T-helper 17 cell (primary cell): ENCODE data around the gene STOML3. TPM values are rescaled to one million over a fixed set of nuclear protein-coding genes. Genes with fewer than 3 reads are reported as not detected.
"Not testable (repeated sequence)": the region's sequence is repeated elsewhere in the genome, so short reads cannot be mapped to it uniquely, and the experiment has no call there.

Experiments used
- ATAC-seq: fragments of 150-1000 bp; cut with Tn5 transposase; 2 replicates; pipeline ENCODE4 v1.10.0; 2021; ENCODE audit warnings: mild to moderate bottlenecking, moderate library complexity
- DNase-seq, 3 donors: peaks; one replicate each; pipeline versions ENCODE4 v3.0.0 to v3.0.0-alpha.2; 2020 to 2021
- H3K9me3 ChIP-seq: one replicate; pipeline ENCODE4 v1.7.0; 2013; ENCODE audit warnings: low read length, mild to moderate bottlenecking; ENCODE audit not compliant: control insufficient read depth, poor library complexity, severe bottlenecking
- H3K27ac Mint-ChIP-seq: one replicate; pipeline ENCODE4 v1.8.0; 2022; ENCODE audit warnings: mild to moderate bottlenecking, moderate library complexity, mixed read lengths
- H3K27me3 Mint-ChIP-seq: one replicate; pipeline ENCODE4 v1.8.0; 2022; ENCODE audit warnings: mixed read lengths
- H3K36me3 Mint-ChIP-seq: one replicate; pipeline ENCODE4 v1.8.0; 2022; ENCODE audit warnings: low read depth, mixed read lengths
- H3K4me1 Mint-ChIP-seq: one replicate; pipeline ENCODE4 v1.8.0; 2022; ENCODE audit warnings: mild to moderate bottlenecking, mixed read lengths
- H3K4me3 Mint-ChIP-seq: one replicate; pipeline ENCODE4 v1.8.0; 2022; ENCODE audit warnings: mild to moderate bottlenecking, moderate library complexity, mixed read lengths
- total RNA-seq, 4 donors: library from RNA in 2 of 4; stranded (reverse) in 2 of 4; gene quantifications; one replicate each; pipeline ENCODE4 v1.2.3 and lab custom pipeline; 2022 to 2026

STOML3 gene
- total RNA-seq, 2 donors from 2014 or later, result not detected

- no peaks in the 10 kb centered on the region for H3K27me3 Mint-ChIP-seq
- H3K27ac Mint-ChIP-seq, result no peak overlapping the region
- no peak overlapping the region for H3K4me3 Mint-ChIP-seq
- peaks cover 5% of the 10 kb centered on the region for H3K36me3 Mint-ChIP-seq
- H3K4me1 Mint-ChIP-seq, result peaks cover 5% of the 10 kb centered on the region
- DNase-seq, result no peak
- no peak for ATAC-seq
- no peaks in the 10 kb centered on the region for H3K9me3 ChIP-seq
Measured at GRCh38 chr13:39023316-39023715, 32.7 kb upstream of the STOML3 start.

- peak overlapping the region; percentile 29 for H3K27ac Mint-ChIP-seq
- no peak overlapping the region for H3K4me3 Mint-ChIP-seq
- peaks cover 5% of the 10 kb centered on the region for H3K4me1 Mint-ChIP-seq
- peaks cover 2% of the 10 kb centered on the region for H3K36me3 Mint-ChIP-seq
- ATAC-seq (no peak), DNase-seq (no peak)
- no peaks in the 10 kb centered on the region for H3K9me3 ChIP-seq
- H3K27me3 Mint-ChIP-seq, result no peaks in the 10 kb centered on the region
Measured at GRCh38 chr13:39020853-39021462, 30.3 kb upstream of the STOML3 start.

- ATAC-seq, result peak; percentile 54
- no peaks in the 10 kb centered on the region for H3K9me3 ChIP-seq
- DNase-seq, result no peak
- Mint-ChIP-seq H3K4me1 (peaks cover 13% of the 10 kb centered on the region), H3K27ac (no peak overlapping the region), H3K36me3 (peaks cover 25% of the 10 kb centered on the region), H3K4me3 (no peak overlapping the region), H3K27me3 (no peaks in the 10 kb centered on the region)
Measured at GRCh38 chr13:39016787-39017186, 26.2 kb upstream of the STOML3 start.

GRCh38 chr13:39016087-39016486, 25.5 kb upstream of the STOML3 start:
- Mint-ChIP-seq H3K4me3 (no peak overlapping the region), H3K27ac (no peak overlapping the region), H3K36me3 (peaks cover 24% of the 10 kb centered on the region), H3K27me3 (no peaks in the 10 kb centered on the region), H3K4me1 (peaks cover 13% of the 10 kb centered on the region)
- DNase-seq (no peak), ATAC-seq (no peak)
- H3K9me3 ChIP-seq, result no peaks in the 10 kb centered on the region

- peaks cover 11% of the 10 kb centered on the region for H3K4me1 Mint-ChIP-seq
- DNase-seq (no peak), ATAC-seq (no peak)
- H3K36me3 Mint-ChIP-seq, result peaks cover 30% of the 10 kb centered on the region
- H3K9me3 ChIP-seq, result no peaks in the 10 kb centered on the region
- H3K27me3 Mint-ChIP-seq, result no peaks in the 10 kb centered on the region
- no peak overlapping the region for H3K4me3 Mint-ChIP-seq
- peak overlapping the region; percentile 86 for H3K27ac Mint-ChIP-seq
Measured at GRCh38 chr13:39013462-39013861, 22.8 kb upstream of the STOML3 start.

- H3K27me3 Mint-ChIP-seq, result no peaks in the 10 kb centered on the region
- DNase-seq (no peak), ATAC-seq (no peak)
- H3K4me3 Mint-ChIP-seq, result no peak overlapping the region
- H3K36me3 Mint-ChIP-seq, result peaks cover 34% of the 10 kb centered on the region
- peaks cover 8% of the 10 kb centered on the region for H3K4me1 Mint-ChIP-seq
- no peaks in the 10 kb centered on the region for H3K9me3 ChIP-seq
- H3K27ac Mint-ChIP-seq, result peak overlapping the region; percentile 86
Measured at GRCh38 chr13:39012608-39013007, 22.0 kb upstream of the STOML3 start.

GRCh38 chr13:39006371-39007111, 15.9 kb upstream of the STOML3 start:
- ATAC-seq, result not testable (repeated sequence)

GRCh38 chr13:38998739-38999138, 8.1 kb upstream of the STOML3 start:
- Mint-ChIP-seq H3K36me3 (no peaks in the 10 kb centered on the region), H3K4me1 (peaks cover 2% of the 10 kb centered on the region), H3K27me3 (peaks cover 7% of the 10 kb centered on the region), H3K27ac (no peak overlapping the region), H3K4me3 (no peak overlapping the region)
- ATAC-seq (no peak), DNase-seq (no peak)
- H3K9me3 ChIP-seq, result no peaks in the 10 kb centered on the region

More at GRCh38 chr13:39006371-39007111, 15.9 kb upstream of the STOML3 start:
- not testable (repeated sequence) for H3K27me3 Mint-ChIP-seq, H3K9me3 ChIP-seq, DNase-seq, H3K4me3 Mint-ChIP-seq, H3K4me1 Mint-ChIP-seq, H3K27ac Mint-ChIP-seq
- H3K36me3 Mint-ChIP-seq, result peaks cover 12% of the 10 kb centered on the region

GRCh38 chr13:38993381-38993780, 2.8 kb upstream of the STOML3 start:
- H3K27me3 Mint-ChIP-seq, result peaks cover 7% of the 10 kb centered on the region
- DNase-seq (no peak), ATAC-seq (no peak)
- no peak overlapping the region for H3K4me3 Mint-ChIP-seq
- peaks cover 7% of the 10 kb centered on the region for H3K4me1 Mint-ChIP-seq
- H3K9me3 ChIP-seq, result no peaks in the 10 kb centered on the region
- H3K27ac Mint-ChIP-seq, result peak overlapping the region; percentile 37
- no peaks in the 10 kb centered on the region for H3K36me3 Mint-ChIP-seq

GRCh38 chr13:38981096-38981495, 9.5 kb downstream of the STOML3 start:
- Mint-ChIP-seq H3K27me3 (peaks cover 12% of the 10 kb centered on the region), H3K36me3 (no peaks in the 10 kb centered on the region), H3K4me1 (no peaks in the 10 kb centered on the region), H3K27ac (no peak overlapping the region), H3K4me3 (no peak overlapping the region)
- ATAC-seq (no peak), DNase-seq (no peak)
- no peaks in the 10 kb centered on the region for H3K9me3 ChIP-seq

GRCh38 chr13:38980750-38981078, 9.9 kb downstream of the STOML3 start:
- H3K27ac Mint-ChIP-seq, result no peak overlapping the region
- ATAC-seq (no peak), DNase-seq (no peak)
- no peaks in the 10 kb centered on the region for H3K36me3 Mint-ChIP-seq
- H3K4me1 Mint-ChIP-seq, result no peaks in the 10 kb centered on the region
- peaks cover 12% of the 10 kb centered on the region for H3K27me3 Mint-ChIP-seq
- no peak overlapping the region for H3K4me3 Mint-ChIP-seq
- H3K9me3 ChIP-seq, result no peaks in the 10 kb centered on the region

DNA sequence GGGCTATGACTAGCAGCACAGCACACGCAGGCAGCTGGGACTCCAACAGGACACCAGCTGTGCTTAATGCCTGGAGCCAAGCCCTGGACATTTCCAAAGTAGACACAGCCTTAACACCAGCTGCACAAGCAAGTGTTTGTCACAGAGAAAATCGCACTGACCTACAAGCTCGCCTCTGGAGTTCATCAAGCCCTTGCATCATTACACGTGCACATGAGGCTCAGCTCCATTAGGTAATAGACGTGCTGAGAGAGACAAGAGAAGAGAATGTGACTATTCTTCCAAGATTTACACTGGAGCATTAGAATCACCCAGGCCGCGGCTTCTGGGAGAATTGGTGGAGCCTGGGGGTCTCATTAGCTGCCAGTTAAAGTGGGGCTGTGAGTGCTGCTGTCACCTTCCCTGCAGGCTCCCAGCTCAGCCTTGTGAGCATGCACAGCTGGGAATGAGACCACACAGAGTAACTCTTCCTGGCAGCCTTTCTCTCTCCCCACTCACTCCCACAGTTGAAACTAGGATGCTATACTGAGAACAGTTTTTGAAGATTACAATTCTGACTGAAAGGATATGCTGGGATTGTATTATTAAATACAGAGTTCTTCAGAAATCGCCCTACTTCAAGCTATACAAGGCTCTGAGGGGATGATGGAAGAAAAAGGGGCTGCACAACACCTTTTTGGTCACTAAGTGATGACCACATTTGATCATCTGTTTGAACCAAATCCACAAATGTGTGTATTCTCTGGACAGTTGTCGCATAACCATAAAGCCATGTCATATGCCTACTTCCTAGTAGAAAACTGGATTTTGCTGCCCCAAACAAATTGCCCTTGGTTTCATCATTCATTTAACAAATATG, 10.5 kb downstream of the STOML3 start:
- ATAC-seq (no peak), DNase-seq (no peak)
- H3K4me3 Mint-ChIP-seq, result no peak overlapping the region
- no peaks in the 10 kb centered on the region for H3K36me3 Mint-ChIP-seq
- no peak overlapping the region for H3K27ac Mint-ChIP-seq
- H3K9me3 ChIP-seq, result no peaks in the 10 kb centered on the region
- H3K27me3 Mint-ChIP-seq, result peaks cover 12% of the 10 kb centered on the region
- H3K4me1 Mint-ChIP-seq, result no peaks in the 10 kb centered on the region

- no peaks in the 10 kb centered on the region for H3K4me1 Mint-ChIP-seq
- H3K4me3 Mint-ChIP-seq, result no peak overlapping the region
- H3K9me3 ChIP-seq, result no peaks in the 10 kb centered on the region
- no peak overlapping the region for H3K27ac Mint-ChIP-seq
- peaks cover 32% of the 10 kb centered on the region for H3K27me3 Mint-ChIP-seq
- DNase-seq (no peak), ATAC-seq (no peak)
- H3K36me3 Mint-ChIP-seq, result no peaks in the 10 kb centered on the region
Measured at GRCh38 chr13:38970380-38971051, 20.1 kb downstream of the STOML3 start.
